Retinal pigment epithelial cell (primary cell): ENCODE results near the gene NPPB.

Source experiments
- DNase-seq: peaks from one replicate; pipeline ENCODE4 v3.0.0-alpha.2; 2010; ENCODE audit warnings: low read depth
- H3K4me3 ChIP-seq: 2 replicates; pipeline ENCODE4 v1.5.1; 2011; ENCODE audit warnings: mild to moderate bottlenecking, low read length, control low read depth, moderate library complexity
- CTCF ChIP-seq: conservative IDR thresholded peaks from 2 replicates; pipeline ENCODE4 v1.5.1; 2011; ENCODE audit warnings: low read depth, low read length, control low read depth, inconsistent platforms

Gene NPPB

DNA sequence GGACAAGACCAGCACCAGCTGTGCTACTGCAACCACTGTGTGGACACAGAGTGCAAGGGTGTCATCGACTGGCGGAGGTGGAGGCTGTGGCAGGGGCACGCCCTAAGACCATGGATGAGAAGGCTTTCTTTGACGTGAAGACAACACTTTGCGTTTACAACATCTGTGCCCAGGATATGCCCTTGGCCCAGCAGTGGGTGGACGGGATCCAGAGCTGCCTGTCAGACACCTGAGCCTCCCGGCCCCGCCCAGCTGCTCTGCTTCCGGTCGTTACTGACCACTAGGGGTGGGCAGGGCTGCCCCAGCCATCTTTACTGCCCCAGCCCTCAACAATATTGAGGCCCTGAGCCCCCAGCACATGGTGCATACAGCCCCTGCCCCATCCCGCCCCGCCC, 21.4 kb upstream of the NPPB start:
- DNase-seq = no peak
- TF ChIP-seq CTCF = no peak
- H3K4me3 ChIP-seq = no peak overlapping the region

DNA sequence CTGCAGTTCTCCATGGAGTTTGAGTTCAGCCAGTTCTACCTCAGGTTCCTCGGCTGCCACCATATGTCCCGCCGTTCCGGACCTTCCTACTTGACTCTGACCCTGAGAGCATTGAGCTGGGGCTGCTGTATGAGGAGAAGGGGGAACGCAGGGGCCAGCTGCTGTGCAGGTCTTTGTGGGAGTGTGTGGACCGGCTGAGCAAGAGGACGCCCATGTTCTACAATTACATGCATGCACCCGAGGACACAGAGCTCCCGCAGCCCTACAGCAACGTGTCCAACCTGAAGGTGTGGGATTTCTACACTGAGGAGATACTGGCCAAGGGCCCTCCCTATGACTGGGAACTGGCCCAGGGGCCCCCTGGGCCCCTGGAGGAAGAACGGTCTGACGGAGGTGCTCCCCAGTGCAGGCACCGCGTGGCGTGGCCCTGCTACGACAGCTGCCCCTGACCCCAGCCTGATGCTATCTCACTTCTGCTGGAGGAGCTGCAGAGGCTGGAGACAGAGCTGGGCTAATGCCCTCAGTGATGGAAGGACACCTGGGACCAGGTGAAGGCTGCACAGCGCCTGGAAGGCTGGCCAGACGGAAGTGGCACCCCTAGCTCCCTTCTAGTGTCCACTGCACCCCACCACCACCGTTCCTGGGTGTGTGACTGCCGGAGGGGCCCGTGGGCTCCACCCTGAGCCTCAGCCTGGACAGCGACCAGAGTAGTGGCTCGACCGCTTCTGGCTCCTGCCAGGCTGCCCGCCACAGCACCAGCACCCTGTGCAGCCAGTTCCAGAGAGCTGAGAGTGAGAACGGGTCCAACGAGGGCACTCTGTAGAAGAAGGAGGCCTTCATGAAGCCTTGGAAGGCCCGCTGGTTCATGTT, 20.8 kb upstream of the NPPB start:
- H3K4me3 ChIP-seq = no peak overlapping the region
- no peak for TF ChIP-seq CTCF
- DNase-seq = no peak

DNA sequence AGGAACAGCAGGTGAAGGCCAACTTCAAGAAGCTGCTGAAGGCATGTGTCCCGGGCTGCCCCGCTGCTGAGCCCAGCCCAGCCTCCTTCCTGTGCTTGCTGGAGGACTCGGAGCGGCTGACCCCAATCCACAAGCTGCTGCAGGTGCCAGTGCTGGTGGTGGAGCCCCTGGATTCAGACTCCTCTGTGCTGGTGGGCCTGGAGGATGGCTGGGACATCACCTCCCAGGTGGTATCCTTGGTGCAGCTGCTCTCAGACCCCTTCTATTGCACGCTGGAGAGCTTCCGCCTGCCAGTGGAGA, 20.1 kb upstream of the NPPB start:
- DNase-seq = no peak
- no peak for TF ChIP-seq CTCF
- no peak overlapping the region for H3K4me3 ChIP-seq

GRCh38 chr1:11878081-11878890, 19.5 kb upstream of the NPPB start:
- TF ChIP-seq CTCF = no peak
- no peak overlapping the region for H3K4me3 ChIP-seq
- DNase-seq = no peak

GRCh38 chr1:11877074-11877473, 18.3 kb upstream of the NPPB start:
- no peak for DNase-seq
- H3K4me3 ChIP-seq = no peak overlapping the region
- TF ChIP-seq CTCF = no peak

- H3K4me3 ChIP-seq = no peak overlapping the region
- DNase-seq = no peak
- TF ChIP-seq CTCF = no peak
Measured at GRCh38 chr1:11875094-11875493, 16.3 kb upstream of the NPPB start.

- no peak overlapping the region for H3K4me3 ChIP-seq
- DNase-seq = no peak
- no peak for TF ChIP-seq CTCF
Measured at GRCh38 chr1:11874624-11875023, 15.9 kb upstream of the NPPB start.
